CD4-positive, alpha-beta memory T cell (primary cell): ENCODE measurements around the gene HECTD1. TPM values are rescaled to one million over a fixed set of nuclear protein-coding genes. Genes with fewer than 3 reads are reported as not detected.
A peak's percentile ranks its signal among the peaks of the same experiment; 100 is the strongest.
"Not testable (repeated sequence)": the region's sequence is repeated elsewhere in the genome, so short reads cannot be mapped to it uniquely, and the experiment has no call there.

Source experiments
- CTCF ChIA-PET: fragments of 350-600 bp; sonication (Branson Sonifier 250); formaldehyde crosslinking; loops from one replicate; lab custom pipeline; 2021; ENCODE audit warnings: inconsistent platforms; ENCODE audit not compliant: partially characterized antibody; lab: Charles Lee
- POLR2A ChIA-PET: fragments of 350-600 bp; sonication (Branson Sonifier 250); formaldehyde crosslinking; loops from one replicate; lab custom pipeline; 2021; ENCODE audit not compliant: partially characterized antibody; lab: Charles Lee
- DNase-seq, 5 donors: peaks; one replicate each; pipeline versions ENCODE4 v3.0.0 to v3.0.0-alpha.2; 2020 to 2022; ENCODE audit warnings: mixed read lengths in 1 of 5
- H3K27ac ChIP-seq: one replicate; pipeline ENCODE4 v1.7.0; 2013; ENCODE audit warnings: low read depth, low read length
- H3K27me3 ChIP-seq: 2 replicates; pipeline ENCODE4 v1.7.0; 2013; ENCODE audit warnings: mild to moderate bottlenecking, low read length, moderate library complexity; ENCODE audit not compliant: insufficient read depth
- H3K36me3 ChIP-seq: 2 replicates; pipeline ENCODE4 v1.7.0; 2013; ENCODE audit warnings: mild to moderate bottlenecking, low read length, moderate library complexity; ENCODE audit not compliant: insufficient read depth
- H3K4me1 ChIP-seq: 2 replicates; pipeline ENCODE4 v1.7.0; 2013; ENCODE audit warnings: mild to moderate bottlenecking, low read length, moderate library complexity; ENCODE audit not compliant: insufficient read depth
- H3K4me3 ChIP-seq, 2 donors: one replicate each; pipeline ENCODE4 v1.7.0; 2013; ENCODE audit warnings: low read length in 2 of 2, mild to moderate bottlenecking in 1 of 2
- H3K9me3 ChIP-seq, 2 donors: one replicate each; pipeline ENCODE4 v1.7.0; 2013; ENCODE audit warnings: low read length in 2 of 2, control low read depth in 1 of 2; ENCODE audit not compliant: control insufficient read depth in 1 of 2
- H3K27ac Mint-ChIP-seq, 7 donors: one replicate each; pipeline ENCODE4 v1.8.0; 2020 to 2021; ENCODE audit warnings: mixed read lengths in 7 of 7, mild to moderate bottlenecking in 6 of 7, inconsistent platforms in 3 of 7, moderate library complexity in 3 of 7
- H3K27me3 Mint-ChIP-seq, 2 donors: one replicate each; pipeline ENCODE4 v1.8.0; 2020 to 2021; ENCODE audit warnings: mixed read lengths in 2 of 2
- H3K36me3 Mint-ChIP-seq, 2 donors: one replicate each; pipeline ENCODE4 v1.8.0; 2020 to 2021; ENCODE audit warnings: mixed read lengths in 2 of 2, inconsistent platforms in 1 of 2, mild to moderate bottlenecking in 1 of 2
- H3K4me1 Mint-ChIP-seq, 4 donors: one replicate each; pipeline ENCODE4 v1.8.0; 2020 to 2021; ENCODE audit warnings: mixed read lengths in 4 of 4, mild to moderate bottlenecking in 1 of 4
- H3K4me3 Mint-ChIP-seq, 8 donors: one replicate each; pipeline ENCODE4 v1.8.0; 2020 to 2021; ENCODE audit warnings: mixed read lengths in 8 of 8, mild to moderate bottlenecking in 7 of 8, moderate library complexity in 6 of 8, inconsistent platforms in 3 of 8
- H3K9me3 Mint-ChIP-seq, 8 donors: one replicate each; pipeline ENCODE4 v1.8.0; 2020 to 2021; ENCODE audit warnings: mixed read lengths in 8 of 8, mild to moderate bottlenecking in 5 of 8, inconsistent platforms in 3 of 8, moderate library complexity in 1 of 8
- intact Hi-C: fragments of 100-400 bp; cut with micrococcal nuclease; formaldehyde crosslinking; loops from one replicate; pipeline ENCODE4 v1.15.1; 2023
- polyA plus RNA-seq, 2 donors: library from polyadenylated mRNA; unstranded; fragments of 300-500 nt; fragmentation: Illumina TruSeq; gene quantifications; one replicate each; pipeline ENCODE4 v1.2.3, GENCODE V29; 2021
- total RNA-seq, 2 experiments: library from RNA; stranded (reverse); gene quantifications; one replicate each; pipeline ENCODE4 v1.2.3, GENCODE V29; 2021

Gene HECTD1
- total and polyA plus RNA-seq, 4 experiments from 2014 or later, result 15.6 to 170 (median 96.6) TPM

DNA sequence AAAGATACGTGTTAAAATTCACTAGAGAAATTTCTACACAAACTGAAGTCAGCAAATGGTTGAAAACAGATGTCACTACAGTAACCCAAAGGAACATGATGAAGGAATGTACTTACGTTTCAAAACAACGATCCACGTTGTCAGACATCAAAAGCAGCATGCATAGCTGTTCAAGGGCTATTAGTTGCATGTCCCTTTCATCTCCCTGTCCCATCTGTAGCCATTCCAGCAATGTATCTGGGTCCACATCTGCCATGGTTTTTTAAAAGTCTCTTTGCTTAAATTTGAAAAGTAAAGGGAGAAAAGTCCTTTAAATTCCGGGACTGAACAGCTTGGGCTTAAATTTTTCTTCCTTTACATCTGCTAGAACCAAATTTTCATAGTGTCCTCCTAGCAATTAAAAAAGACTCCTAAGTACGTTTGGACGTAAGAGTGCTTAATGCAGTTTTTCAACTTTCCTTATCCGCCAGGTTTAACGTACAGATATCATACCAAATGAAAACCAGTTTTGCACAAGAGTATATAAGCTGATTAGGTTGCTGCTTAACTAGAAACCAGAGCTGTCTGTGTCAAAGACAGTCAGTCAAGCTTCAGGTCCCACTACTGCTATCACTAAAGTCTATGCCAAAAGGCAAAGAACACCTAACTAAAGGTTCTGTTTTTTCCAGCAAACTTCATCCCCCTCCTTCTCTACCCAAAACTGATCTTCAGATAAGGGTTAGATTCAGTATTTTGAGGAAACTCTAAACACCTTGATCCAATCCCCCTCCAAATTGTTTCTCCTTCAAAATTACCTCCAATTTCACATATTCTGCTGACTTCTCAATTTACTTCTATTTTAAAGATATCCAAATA, 1.7 kb downstream of the HECTD1 start:
- Mint-ChIP-seq H3K4me1 (peaks cover 48 to 85% (median 61%) of the 10 kb centered on the region in 4 donors), H3K9me3 (peaks cover 0 to 5% (median 0%) of the 10 kb centered on the region in 8 donors), H3K36me3 (peaks cover 25 to 45% of the 10 kb centered on the region in 2 donors), H3K27ac (peak overlapping the region; percentile 82 to 99 (median 93)), H3K4me3 (peak overlapping the region; percentile 78 to 95 (median 88)), H3K27me3 (no peaks in the 10 kb centered on the region)
- no peaks in the 10 kb centered on the region for H3K9me3 ChIP-seq
- peaks cover 4% of the 10 kb centered on the region for H3K36me3 ChIP-seq
- POLR2A ChIA-PET, result interaction anchor here (0.5 to 5.6 kb wide), 17 partner anchors 9 to 584 kb away, joined by 3 to 152 read pairs (median 5); partner anchors contain the start of genes AP4S1, HEATR5A, SCFD1 and STRN3
- intact Hi-C loops, result loop anchor here (2.0 to 5.0 kb wide), 7 partner anchors 66 to 871 kb away; partner anchors contain the start of genes ARHGAP5, DTD2 and NUBPL
- peak overlapping the region; percentile 97 for H3K27ac ChIP-seq
- H3K4me3 ChIP-seq, result peak overlapping the region; percentile 19 to 79
- no peaks in the 10 kb centered on the region for H3K27me3 ChIP-seq
- CTCF ChIA-PET, result interaction anchor here (0.6 to 4.7 kb wide), 6 partner anchors 12 to 81 kb away, joined by 3 to 28 read pairs (median 4); no protein-coding TSS in a partner anchor
- DNase-seq, result peak in 3 of 5 donors; percentile 8 to 11 (median 10)
- peaks cover 57% of the 10 kb centered on the region for H3K4me1 ChIP-seq

DNA sequence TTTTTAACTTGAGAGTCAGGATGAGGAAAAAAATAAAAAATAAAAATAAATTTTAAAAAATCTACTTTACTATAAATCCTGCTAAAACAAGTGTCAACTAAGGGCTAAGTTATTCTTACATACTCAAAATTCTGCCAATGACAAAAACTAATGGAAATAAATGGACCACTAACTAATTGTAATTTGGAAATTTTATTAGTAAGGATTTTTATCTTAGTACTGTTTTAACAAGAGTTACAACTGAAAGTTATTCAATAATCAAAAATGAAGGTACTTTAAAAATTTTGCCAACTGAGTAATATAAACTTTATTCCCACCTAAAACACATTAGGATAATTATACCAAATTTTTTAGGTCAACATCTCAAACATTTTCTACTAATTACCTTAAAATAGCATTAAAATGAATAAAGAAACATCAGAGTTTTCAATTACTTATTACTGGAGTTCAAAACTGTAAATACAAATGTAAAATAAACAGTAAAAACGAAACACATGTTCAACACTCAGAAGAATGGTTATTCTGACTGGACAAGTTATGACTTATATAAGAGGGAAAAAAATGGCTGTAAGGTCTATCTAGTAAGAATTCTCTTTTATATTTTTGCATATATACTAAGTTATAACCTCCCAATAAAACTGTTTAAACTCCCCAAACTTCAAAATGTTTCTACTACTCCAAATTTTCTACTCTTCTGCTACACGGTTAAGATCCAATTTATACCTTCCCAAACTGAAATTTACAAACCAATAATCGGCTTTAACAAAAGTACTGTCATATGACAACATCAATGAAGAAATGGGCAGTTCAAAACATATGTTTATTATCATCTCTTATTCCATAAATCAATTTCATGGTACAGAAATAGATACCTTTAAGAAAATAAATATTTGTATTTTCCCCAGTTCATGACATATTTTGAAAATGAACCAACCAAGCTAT, 2.7 kb downstream of the HECTD1 start:
- H3K9me3 Mint-ChIP-seq, result peaks cover 0 to 5% (median 0%) of the 10 kb centered on the region in 8 donors
- peaks cover 48 to 83% (median 60%) of the 10 kb centered on the region in 4 donors for H3K4me1 Mint-ChIP-seq
- peaks cover 4% of the 10 kb centered on the region for H3K36me3 ChIP-seq
- H3K4me3 Mint-ChIP-seq, result peak overlapping the region; percentile 78 to 95 (median 88)
- H3K9me3 ChIP-seq, result no peaks in the 10 kb centered on the region
- no peak overlapping the region for H3K4me3 ChIP-seq
- H3K27ac ChIP-seq, result peak overlapping the region; percentile 97
- no peaks in the 10 kb centered on the region for H3K27me3 Mint-ChIP-seq
- POLR2A ChIA-PET, result interaction anchor here (1.7 to 5.6 kb wide), 2 partner anchors 25 to 77 kb away, joined by 4 to 152 read pairs; no protein-coding TSS in a partner anchor
- H3K27me3 ChIP-seq, result no peaks in the 10 kb centered on the region
- peaks cover 53% of the 10 kb centered on the region for H3K4me1 ChIP-seq
- CTCF ChIA-PET, result interaction anchor here (2.4 to 4.1 kb wide), 2 partner anchors 69 to 80 kb away, joined by 5 to 19 read pairs; no protein-coding TSS in a partner anchor
- H3K27ac Mint-ChIP-seq, result peak overlapping the region in 5 of 7 donors; percentile 19 to 99 (median 81)
- no peak for DNase-seq
- H3K36me3 Mint-ChIP-seq, result peaks cover 33 to 53% of the 10 kb centered on the region in 2 donors
- intact Hi-C loops, result loop anchor here (5.0 kb wide), 6 partner anchors 67 to 872 kb away; partner anchors contain the start of genes ARHGAP5 and NUBPL

DNA sequence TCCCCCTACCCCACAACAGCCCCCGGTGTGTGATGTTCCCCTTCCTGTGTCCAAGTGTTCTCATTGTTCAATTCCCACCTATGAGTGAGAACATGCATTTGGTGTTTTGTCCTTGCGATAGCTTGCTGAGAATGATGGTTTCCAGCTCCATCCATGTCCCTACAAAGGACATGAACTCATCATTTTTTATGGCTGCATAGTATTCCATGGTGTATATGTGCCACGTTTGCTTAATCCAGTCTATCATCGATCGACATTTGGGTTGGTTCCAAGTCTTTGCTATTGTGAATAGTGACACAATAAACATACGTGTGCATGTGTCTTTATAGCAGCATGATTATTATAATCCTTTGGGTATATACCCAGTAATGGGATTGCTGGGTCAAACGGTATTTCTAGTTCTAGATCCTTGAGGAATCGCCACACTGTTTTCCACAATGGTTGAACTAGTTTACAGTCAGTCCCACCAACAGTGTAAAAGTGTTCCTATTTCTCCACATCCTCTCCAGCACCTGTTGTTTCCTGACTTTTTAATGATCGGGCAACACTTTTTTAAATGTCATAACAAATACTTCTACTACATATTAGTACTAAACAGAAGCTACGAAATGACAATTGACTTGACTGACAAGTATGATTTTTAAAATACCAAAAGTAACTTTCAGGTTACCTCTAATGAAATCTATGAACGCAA, 3.5 kb downstream of the HECTD1 start:
- peaks cover 36 to 56% of the 10 kb centered on the region in 2 donors for H3K36me3 Mint-ChIP-seq
- H3K4me3 ChIP-seq, DNase-seq, H3K9me3 ChIP-seq, H3K27me3 Mint-ChIP-seq, H3K27ac Mint-ChIP-seq, POLR2A ChIA-PET, H3K9me3 Mint-ChIP-seq, CTCF ChIA-PET, H3K27me3 ChIP-seq, H3K27ac ChIP-seq, H3K36me3 ChIP-seq, intact Hi-C loops: not testable (repeated sequence)
- H3K4me1 ChIP-seq, result peaks cover 48% of the 10 kb centered on the region
- H3K4me3 Mint-ChIP-seq, result peak overlapping the region in 4 of 8 donors; percentile 13 to 48 (median 36)
- peaks cover 45 to 79% (median 59%) of the 10 kb centered on the region in 4 donors for H3K4me1 Mint-ChIP-seq

DNA sequence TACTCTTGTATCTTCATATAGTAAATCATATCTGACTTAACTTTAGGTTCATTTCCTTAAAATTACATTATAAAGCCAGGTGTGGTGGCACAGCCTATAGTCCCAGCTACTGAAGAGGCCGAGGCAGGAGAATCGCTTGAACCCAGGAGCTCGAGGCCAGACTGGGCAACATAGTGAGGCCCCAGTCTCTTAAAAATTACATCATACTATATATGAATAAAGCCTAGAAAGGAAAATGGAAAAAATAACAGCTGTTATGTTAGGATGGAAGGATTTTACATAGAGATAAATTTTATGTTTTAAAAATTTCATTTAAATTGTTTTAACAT, 4.2 kb downstream of the HECTD1 start:
- intact Hi-C loops, result no loop called here
- Mint-ChIP-seq H3K36me3 (peaks cover 36 to 61% of the 10 kb centered on the region in 2 donors), H3K9me3 (peaks cover 0 to 5% (median 0%) of the 10 kb centered on the region in 8 donors), H3K4me1 (peaks cover 41 to 74% (median 57%) of the 10 kb centered on the region in 4 donors), H3K4me3 (peak overlapping the region in 1 of 8 donors; percentile 46), H3K27me3 (no peaks in the 10 kb centered on the region), H3K27ac (peak overlapping the region in 1 of 7 donors; percentile 39)
- Histone ChIP-seq H3K27me3 (no peaks in the 10 kb centered on the region), H3K4me3 (no peak overlapping the region), H3K36me3 (peaks cover 4% of the 10 kb centered on the region), H3K9me3 (no peaks in the 10 kb centered on the region), H3K4me1 (peaks cover 42% of the 10 kb centered on the region), H3K27ac (no peak overlapping the region)
- DNase-seq, result no peak
- ChIA-PET CTCF (no interaction called here), POLR2A (interaction anchor here (0.6 kb wide), 1 partner anchor 55 kb away, joined by 3 read pairs; no protein-coding TSS in a partner anchor)

DNA sequence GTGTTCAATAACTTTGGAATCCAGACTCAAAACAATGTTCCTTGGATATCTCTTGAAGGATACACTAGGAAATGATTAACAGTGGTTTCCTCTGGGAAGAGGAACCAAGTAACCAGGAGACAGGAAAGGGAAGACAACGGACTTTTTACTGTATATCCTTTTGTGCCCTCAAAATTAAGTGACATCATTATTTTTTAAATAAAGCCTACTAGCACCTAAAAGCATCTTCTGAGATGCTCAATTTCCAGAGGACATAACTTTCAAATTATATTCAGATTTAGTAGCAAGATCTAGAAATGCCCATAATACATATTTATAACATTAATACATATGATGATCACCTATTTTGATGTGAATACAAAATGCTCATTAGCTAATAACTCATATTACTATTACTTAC, 6.5 kb downstream of the HECTD1 start:
- H3K4me1 ChIP-seq, result peaks cover 55% of the 10 kb centered on the region
- Mint-ChIP-seq H3K4me3 (no peak overlapping the region), H3K27ac (peak overlapping the region in 1 of 7 donors; percentile 93), H3K36me3 (peaks cover 50 to 72% of the 10 kb centered on the region in 2 donors), H3K4me1 (peaks cover 46 to 83% (median 66%) of the 10 kb centered on the region in 4 donors), H3K9me3 (no peaks in the 10 kb centered on the region), H3K27me3 (no peaks in the 10 kb centered on the region)
- CTCF ChIA-PET, result interaction anchor here (0.7 kb wide), 1 partner anchor 156 kb away, joined by 3 read pairs; no protein-coding TSS in a partner anchor
- POLR2A ChIA-PET, result no interaction called here
- intact Hi-C loops, result no loop called here
- H3K27me3 ChIP-seq, result no peaks in the 10 kb centered on the region
- DNase-seq, result no peak
- H3K36me3 ChIP-seq, result peaks cover 4% of the 10 kb centered on the region
- H3K27ac ChIP-seq, result no peak overlapping the region
- no peaks in the 10 kb centered on the region for H3K9me3 ChIP-seq
- H3K4me3 ChIP-seq, result no peak overlapping the region

DNA sequence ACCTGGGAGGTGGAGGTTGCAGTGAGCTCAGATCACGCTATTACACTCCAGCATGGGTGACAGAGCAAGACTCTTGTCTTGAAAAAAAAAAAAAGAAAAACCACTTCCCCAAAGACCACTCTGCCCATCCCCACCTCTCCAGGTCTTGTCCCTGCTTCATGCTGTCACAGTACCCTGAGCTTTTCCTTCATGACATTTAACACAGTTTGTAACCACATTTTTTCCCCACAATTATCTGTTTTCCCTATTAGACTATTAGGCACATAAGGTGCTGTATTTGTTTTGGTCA, 6.9 kb downstream of the HECTD1 start:
- Mint-ChIP-seq H3K4me3 (peak overlapping the region in 3 of 8 donors; percentile 5 to 36 (median 17)), H3K36me3 (peaks cover 50 to 69% of the 10 kb centered on the region in 2 donors), H3K4me1 (peaks cover 41 to 83% (median 63%) of the 10 kb centered on the region in 4 donors), H3K27ac (peak overlapping the region in 3 of 7 donors; percentile 49 to 93 (median 58)), H3K27me3 (no peaks in the 10 kb centered on the region), H3K9me3 (no peaks in the 10 kb centered on the region)
- ChIA-PET POLR2A (no interaction called here), CTCF (interaction anchor here (0.7 kb wide), 1 partner anchor 157 kb away, joined by 3 read pairs; no protein-coding TSS in a partner anchor)
- DNase-seq, result no peak
- H3K9me3 ChIP-seq, result no peaks in the 10 kb centered on the region
- no peaks in the 10 kb centered on the region for H3K27me3 ChIP-seq
- peaks cover 55% of the 10 kb centered on the region for H3K4me1 ChIP-seq
- H3K4me3 ChIP-seq, result no peak overlapping the region
- H3K27ac ChIP-seq, result no peak overlapping the region
- intact Hi-C loops, result no loop called here
- H3K36me3 ChIP-seq, result peaks cover 4% of the 10 kb centered on the region
